H1 (cell line): Measurements from ENCODE around the gene SCARB1. TPM values are rescaled to one million over a fixed set of nuclear protein-coding genes. Genes with fewer than 3 reads are reported as not detected.

ENCODE experiments used
- CTCF ChIA-PET: fragments of 300-600 bp; sonication (Branson Sonifier 250); formaldehyde crosslinking; loops from one replicate; lab custom pipeline; 2021; ENCODE audit not compliant: partially characterized antibody; lab: Charles Lee
- POLR2A ChIA-PET: fragments of 300-600 bp; sonication (Branson Sonifier 250); formaldehyde crosslinking; loops from one replicate; lab custom pipeline; 2021; ENCODE audit warnings: inconsistent platforms; ENCODE audit not compliant: partially characterized antibody; lab: Charles Lee
- DNase-seq, 2 experiments: peaks; one replicate each; pipeline versions ENCODE4 v3.0.0 to v3.0.0-alpha.2; 2010 to 2022; ENCODE audit warnings: low spot score in 2 of 2, low read depth in 1 of 2, mixed read lengths in 1 of 2
- FAIRE-seq: peaks from 2 replicates; lab custom pipeline; 2011; peaks lifted over from hg19 to GRCh38; lab: Jason Lieb, UNC
- H2AFZ ChIP-seq: 2 replicates; pipeline ENCODE4 v1.8.1; 2012; ENCODE audit warnings: low read length, inconsistent platforms
- H2AK5ac ChIP-seq: 2 replicates; pipeline ENCODE4 v1.6.1; 2013; ENCODE audit warnings: low read depth, low read length
- H2BK120ac ChIP-seq: replicated peaks from 2 replicates; pipeline ENCODE3; 2013; ENCODE audit warnings: low read depth, low read length, inconsistent platforms
- H2BK12ac ChIP-seq: 2 replicates; pipeline ENCODE4 v1.6.1; 2013; ENCODE audit warnings: low read depth, low read length
- H2BK15ac ChIP-seq: 2 replicates; pipeline ENCODE4 v1.6.1; 2013; ENCODE audit warnings: low read length
- H2BK20ac ChIP-seq: 2 replicates; pipeline ENCODE4 v1.6.1; 2013; ENCODE audit warnings: low read length
- H2BK5ac ChIP-seq: 2 replicates; pipeline ENCODE4 v1.6.1; 2013; ENCODE audit warnings: low read depth, low read length
- H3K14ac ChIP-seq: 2 replicates; pipeline ENCODE4 v1.6.1; 2013; ENCODE audit warnings: inconsistent platforms; ENCODE audit not compliant: insufficient read length
- H3K18ac ChIP-seq: 2 replicates; pipeline ENCODE4 v1.6.1; 2013; ENCODE audit warnings: low read length; ENCODE audit errors: extremely low read depth
- H3K23ac ChIP-seq: 2 replicates; pipeline ENCODE4 v1.6.1; 2013; ENCODE audit warnings: inconsistent platforms; ENCODE audit not compliant: insufficient read length
- H3K23me2 ChIP-seq: 2 replicates; pipeline ENCODE4 v1.6.1; 2013; ENCODE audit warnings: low read depth, low read length
- H3K27ac ChIP-seq: 2 replicates; pipeline ENCODE4 v1.6.1; 2011; ENCODE audit warnings: low read depth, low read length, inconsistent platforms
- H3K27me3 ChIP-seq, 4 experiments: replicated peaks in 1 of 4; 1 replicate in 1 of 4; 2 replicates in 3 of 4; pipeline versions ENCODE4 v1.6.1 to v1.8.1; 2011 to 2013; ENCODE audit warnings: low read length in 3 of 4, mild to moderate bottlenecking in 3 of 4, inconsistent platforms in 2 of 4, mixed read lengths in 2 of 4, moderate library complexity in 1 of 4; ENCODE audit not compliant: control insufficient read depth in 3 of 4, insufficient read depth in 3 of 4; ENCODE audit errors: extremely low read depth in 1 of 4
- H3K36me3 ChIP-seq, 4 experiments: 2 replicates each; pipeline versions ENCODE4 v1.6.1 to v1.8.1; 2011 to 2013; ENCODE audit warnings: mild to moderate bottlenecking in 4 of 4, low read length in 3 of 4, moderate library complexity in 2 of 4, control low read depth in 1 of 4, inconsistent platforms in 1 of 4; ENCODE audit not compliant: insufficient read depth in 4 of 4, control insufficient read depth in 2 of 4
- H3K4ac ChIP-seq: replicated peaks from 2 replicates; pipeline ENCODE3; 2013; ENCODE audit warnings: low read length, low read depth, mixed read lengths, inconsistent platforms; ENCODE audit not compliant: insufficient read length
- H3K4me1 ChIP-seq, 4 experiments: replicated peaks in 1 of 4; 1 replicate in 1 of 4; 2 replicates in 3 of 4; pipeline versions ENCODE4 v1.6.1 to v1.8.1; 2011 to 2013; ENCODE audit warnings: low read length in 3 of 4, inconsistent platforms in 2 of 4, mixed read lengths in 1 of 4; ENCODE audit not compliant: insufficient read depth in 4 of 4, control insufficient read depth in 3 of 4
- H3K4me2 ChIP-seq, 2 experiments: 2 replicates each; pipeline versions ENCODE4 v1.6.1 to v1.8.1; 2011 to 2013; ENCODE audit warnings: low read depth in 2 of 2, low read length in 2 of 2, control low read depth in 1 of 2, inconsistent platforms in 1 of 2, mild to moderate bottlenecking in 1 of 2; ENCODE audit not compliant: insufficient read depth in 1 of 2
- H3K4me3 ChIP-seq, 4 experiments: fragments of 200-600, 300-600 bp in 1 of 4; sonication (generic), shearing (Covaris generic), sonication (Bioruptor Twin) in 1 of 4; 2 replicates each; pipeline versions ENCODE4 v1.5.1 to v1.8.1; 2011 to 2016; ENCODE audit warnings: low read length in 4 of 4, low read depth in 3 of 4, control low read depth in 2 of 4, inconsistent platforms in 2 of 4, mild to moderate bottlenecking in 2 of 4, mixed read lengths in 1 of 4, moderate library complexity in 1 of 4; ENCODE audit not compliant: insufficient read depth in 2 of 4; ENCODE audit errors: extremely low read depth in 1 of 4
- H3K56ac ChIP-seq: replicated peaks from 2 replicates; pipeline ENCODE3; 2013; ENCODE audit warnings: low read depth, mild to moderate bottlenecking, mixed read lengths, low read length, inconsistent platforms; ENCODE audit not compliant: insufficient read length
- H3K79me1 ChIP-seq: 2 replicates; pipeline ENCODE4 v1.6.1; 2013; ENCODE audit warnings: low read depth, low read length, control low read depth
- H3K79me2 ChIP-seq, 2 experiments: 2 replicates each; pipeline versions ENCODE4 v1.6.1 to v1.8.1; 2012 to 2013; ENCODE audit warnings: low read length in 2 of 2, mild to moderate bottlenecking in 2 of 2, inconsistent platforms in 1 of 2; ENCODE audit not compliant: insufficient read depth in 2 of 2, control insufficient read depth in 1 of 2
- H3K9ac ChIP-seq, 4 experiments: replicated peaks in 1 of 4; 1 replicate in 1 of 4; 2 replicates in 3 of 4; pipeline versions ENCODE4 v1.6.1 to v1.8.1; 2011 to 2013; ENCODE audit warnings: low read depth in 3 of 4, low read length in 3 of 4, control low read depth in 2 of 4, mild to moderate bottlenecking in 2 of 4, moderate library complexity in 2 of 4, inconsistent platforms in 1 of 4; ENCODE audit errors: extremely low read depth in 1 of 4
- H3K9me3 ChIP-seq, 2 experiments: 2 replicates each; pipeline versions ENCODE4 v1.6.1 to v1.8.1; 2012 to 2013; ENCODE audit warnings: mild to moderate bottlenecking in 2 of 2, moderate library complexity in 2 of 2, control low read depth in 1 of 2, inconsistent platforms in 1 of 2, low read depth in 1 of 2, low read length in 1 of 2, mixed read lengths in 1 of 2; ENCODE audit not compliant: insufficient read depth in 2 of 2
- H4K20me1 ChIP-seq, 2 experiments: replicated peaks in 1 of 2; 2 replicates each; pipeline versions ENCODE3 to v1.8.1; 2011 to 2013; ENCODE audit warnings: inconsistent platforms in 2 of 2, low read length in 2 of 2, mild to moderate bottlenecking in 1 of 2; ENCODE audit not compliant: insufficient read depth in 2 of 2, control insufficient read depth in 1 of 2
- H4K5ac ChIP-seq: 2 replicates; pipeline ENCODE4 v1.6.1; 2013; ENCODE audit warnings: low read length, low read depth, mixed read lengths, inconsistent platforms; ENCODE audit not compliant: insufficient read length
- H4K8ac ChIP-seq: 2 replicates; pipeline ENCODE4 v1.8.0; 2013; ENCODE audit warnings: mild to moderate bottlenecking, moderate library complexity, low read length, inconsistent platforms; ENCODE audit not compliant: insufficient read depth; ENCODE audit errors: extremely low read depth
- H4K91ac ChIP-seq: replicated peaks from 2 replicates; pipeline ENCODE3; 2013; ENCODE audit warnings: low read length, mixed read lengths, inconsistent platforms; ENCODE audit not compliant: insufficient read length
- CHD1 ChIP-seq: IDR thresholded peaks from 2 replicates; pipeline ENCODE4 v1.6.1; 2012; ENCODE audit warnings: low read depth, low read length, improper control_type of control experiment
- EGR1 ChIP-seq: IDR thresholded peaks from 2 replicates; pipeline ENCODE4 v1.6.1; 2011; ENCODE audit warnings: low read depth, low read length, borderline replicate concordance
- JUN ChIP-seq: IDR thresholded peaks from 2 replicates; pipeline ENCODE4 v1.6.1; 2011; ENCODE audit warnings: low read depth, mild to moderate bottlenecking, improper control_type of control experiment, low read length
- KDM5A ChIP-seq: fragments of 200-600 bp; IDR thresholded peaks from 2 replicates; pipeline ENCODE4 v1.7.1; 2012; ENCODE audit warnings: mild to moderate bottlenecking, low read length, inconsistent platforms, mixed read lengths
- POLR2AphosphoS5 ChIP-seq: IDR thresholded peaks from 2 replicates; pipeline ENCODE4 v1.6.1; 2011; ENCODE audit warnings: low read depth, low read length
- SIRT6 ChIP-seq: IDR thresholded peaks from one replicate; pipeline ENCODE4 v1.7.1; 2012; ENCODE audit warnings: low read length, inconsistent platforms
- SRF ChIP-seq: IDR thresholded peaks from 2 replicates; pipeline ENCODE4 v1.6.1; 2011; ENCODE audit warnings: mild to moderate bottlenecking, low read depth, low read length, moderate library complexity
- TAF1 ChIP-seq: IDR thresholded peaks from 2 replicates; pipeline ENCODE4 v1.6.1; 2011; ENCODE audit warnings: mild to moderate bottlenecking, low read depth, low read length
- TCF12 ChIP-seq: IDR thresholded peaks from 2 replicates; pipeline ENCODE4 v1.6.1; 2011; ENCODE audit warnings: low read depth, mild to moderate bottlenecking, low read length
- YY1 ChIP-seq: IDR thresholded peaks from 2 replicates; pipeline ENCODE4 v1.6.1; 2011; ENCODE audit warnings: low read depth, mild to moderate bottlenecking, low read length
- ZNF274 ChIP-seq: IDR thresholded peaks from 2 replicates; pipeline ENCODE4 v1.7.0; 2012; ENCODE audit warnings: low read length, borderline replicate concordance; ENCODE audit errors: extremely low read depth
- WGBS, 2 experiments: shearing (Covaris generic) in 1 of 2; methylation state at CpG; one replicate each; pipeline versions ENCODE4 v1.1.6 to v1.1.7; 2013 to 2015; ENCODE audit warnings: low lambda C conversion rate in 2 of 2, mixed read lengths in 2 of 2, inconsistent platforms in 1 of 2, low coverage in 1 of 2, missing lambda C conversion rate in 1 of 2; ENCODE audit not compliant: insufficient replicate concordance in 2 of 2, insufficient coverage in 1 of 2, insufficient read length in 1 of 2; ENCODE audit errors: extremely low coverage in 1 of 2, missing lambda C conversion rate in 1 of 2; 5-methylcytosine and 5-hydroxymethylcytosine counted together
- polyA plus RNA-seq, 7 experiments: library from polyadenylated mRNA; depleted of rRNA in 3 of 7; stranded (reverse) in 5 of 7; unstranded in 2 of 7; fragments of >200 nt in 5 of 7; fragments of 200-250 nt in 2 of 7; gene quantifications; 1 replicate in 5 of 7; 2 replicates in 1 of 7; 4 replicates in 1 of 7; pipeline versions ENCODE4 v1.2.1 to v1.2.3, GENCODE V29; 2011 to 2013; ENCODE audit warnings: missing spikeins in 2 of 7, mixed read lengths in 2 of 7
- total RNA-seq: library from RNA; stranded (reverse); fragmentation: NEBNext Ultra II Directional; extraction: Animal tissue kit (Norgen Biotek cat#: 25700); gene quantifications from 2 replicates; pipeline ENCODE4 v1.2.1, GENCODE V29; 2021
- TF ChIP-seq, protein P1 (sequence below): IDR thresholded peaks from 2 replicates; pipeline ENCODE4 v1.6.1; 2012; ENCODE audit warnings: low read length, inconsistent platforms

Gene SCARB1
- total and polyA plus RNA-seq, 2 of the 8 experiments (the other 6 are each of a cell fraction or from before 2014, with no cell fraction given) = 45.3 to 57.1 TPM

DNA sequence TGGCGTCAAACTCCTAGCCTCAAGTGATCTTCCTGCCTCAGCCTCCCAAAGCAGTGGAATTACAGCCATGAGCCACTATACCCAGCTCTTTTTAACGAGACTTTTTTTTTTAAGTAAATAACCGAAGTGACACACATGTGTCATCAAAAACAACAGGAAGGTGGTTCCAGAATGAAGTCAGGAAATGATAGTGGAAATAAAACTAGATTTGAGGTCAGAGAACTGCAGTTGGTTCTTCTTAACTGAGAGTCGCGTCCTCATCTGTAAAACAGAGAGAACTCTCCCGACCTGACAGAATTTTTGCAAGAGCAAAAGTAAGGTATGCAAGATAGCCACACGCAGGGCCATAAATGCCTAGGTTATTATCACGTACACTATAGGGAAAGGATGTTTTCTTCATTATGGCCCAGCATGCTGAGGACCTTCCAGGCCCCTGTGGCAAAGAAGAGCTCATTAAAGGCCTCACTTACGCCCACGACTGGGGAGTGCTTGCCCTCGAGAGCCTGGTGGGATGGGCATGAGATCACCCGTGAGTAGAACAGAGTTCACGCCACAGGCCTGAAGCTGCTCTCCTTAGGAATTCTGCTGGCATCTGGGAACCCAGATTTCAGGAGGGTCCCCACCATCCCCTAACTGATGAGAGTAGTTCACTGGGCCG is 67.2 kb downstream of the SCARB1 start:
- Histone ChIP-seq H3K4me3 (no peak overlapping the region), H3K27ac (no peak overlapping the region), H3K4ac (no peak overlapping the region), H3K79me2 (no peaks in the 10 kb centered on the region), H3K9ac (no peak overlapping the region), H4K8ac (no peak overlapping the region), H3K4me1 (peaks cover 0 to 7% (median 4%) of the 10 kb centered on the region in 4 experiments; a peak in 4 of 7 replicates), H4K20me1 (no peaks in the 10 kb centered on the region), H3K23ac (no peak overlapping the region), H3K9me3 (no peaks in the 10 kb centered on the region), H3K36me3 (no peaks in the 10 kb centered on the region), H2BK5ac (no peak overlapping the region), H2AK5ac (no peak overlapping the region), H3K79me1 (no peaks in the 10 kb centered on the region), H4K91ac (no peak overlapping the region), H2AFZ (no peak overlapping the region), H4K5ac (no peak overlapping the region), H3K14ac (no peak overlapping the region), H2BK12ac (no peak overlapping the region), H3K23me2 (no peaks in the 10 kb centered on the region), H3K4me2 (no peak overlapping the region), H3K27me3 (no peaks in the 10 kb centered on the region), H3K56ac (no peak overlapping the region), H2BK15ac (no peak overlapping the region), H3K18ac (no peak overlapping the region), H2BK120ac (no peak overlapping the region), H2BK20ac (no peak overlapping the region)
- DNase-seq = no peak
- ChIA-PET CTCF (interaction anchor here (0.8 to 1.2 kb wide), 3 partner anchors 23 to 448 kb away, joined by 3 read pairs; no protein-coding TSS in a partner anchor), POLR2A (interaction anchor here (0.6 to 3.0 kb wide), 5 partner anchors 10 to 135 kb away, joined by 3 to 11 read pairs (median 4); no protein-coding TSS in a partner anchor)
- FAIRE-seq = no peak
- WGBS, 2 experiments = 91% methylated on average over 14 of the region's 14 CpGs; no CpG with 5 or more reads in 1 of the 2 experiments
- TF ChIP-seq TCF12 = no peak
- no peak for TF ChIP-seq TAF1
- no peak for TF ChIP-seq KDM5A
- no peak for TF ChIP-seq POLR2AphosphoS5
- no peak for TF ChIP-seq YY1
- no peak for TF ChIP-seq SRF
- no peak for TF ChIP-seq ZNF274
- TF ChIP-seq SIRT6 = no peak
- no peak for TF ChIP-seq EGR1
- TF ChIP-seq, protein P1, sequence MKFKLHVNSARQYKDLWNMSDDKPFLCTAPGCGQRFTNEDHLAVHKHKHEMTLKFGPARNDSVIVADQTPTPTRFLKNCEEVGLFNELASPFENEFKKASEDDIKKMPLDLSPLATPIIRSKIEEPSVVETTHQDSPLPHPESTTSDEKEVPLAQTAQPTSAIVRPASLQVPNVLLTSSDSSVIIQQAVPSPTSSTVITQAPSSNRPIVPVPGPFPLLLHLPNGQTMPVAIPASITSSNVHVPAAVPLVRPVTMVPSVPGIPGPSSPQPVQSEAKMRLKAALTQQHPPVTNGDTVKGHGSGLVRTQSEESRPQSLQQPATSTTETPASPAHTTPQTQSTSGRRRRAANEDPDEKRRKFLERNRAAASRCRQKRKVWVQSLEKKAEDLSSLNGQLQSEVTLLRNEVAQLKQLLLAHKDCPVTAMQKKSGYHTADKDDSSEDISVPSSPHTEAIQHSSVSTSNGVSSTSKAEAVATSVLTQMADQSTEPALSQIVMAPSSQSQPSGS = no peak
- TF ChIP-seq CHD1 = no peak
- TF ChIP-seq JUN = no peak
